ENCODE results near the gene OR52E8.

Gene OR52E8

GRCh38 chr11:5807580-5807979 is 49.9 kb downstream of the OR52E8 start:
- DNase-seq = no peak
